B cell (primary cell): Measurements from ENCODE around the gene KMO. TPM values are rescaled to one million over a fixed set of nuclear protein-coding genes. Genes with fewer than 3 reads are reported as not detected.

Experiments used
- ATAC-seq: fragments of 200-7000 bp; cut with Tn5 transposase; one replicate; pipeline ENCODE4 v1.10.0; 2021; ENCODE audit warnings: low read depth, mild to moderate bottlenecking, moderate number of reproducible peaks, moderate library complexity
- CTCF ChIA-PET: fragments of 350-600 bp; sonication (Branson Sonifier 250); formaldehyde crosslinking; loops from one replicate; lab custom pipeline; 2021; ENCODE audit warnings: antibody characterized with exemption, inconsistent platforms; lab: Charles Lee
- POLR2A ChIA-PET: fragments of 350-600 bp; sonication (Branson Sonifier 250); formaldehyde crosslinking; loops from one replicate; lab custom pipeline; 2021; ENCODE audit warnings: antibody characterized with exemption; lab: Charles Lee
- DNase-seq: peaks from one replicate; pipeline ENCODE4 v3.0.0; 2013
- H2AFZ ChIP-seq: 2 replicates; pipeline ENCODE4 v1.6.1; 2012; ENCODE audit warnings: mild to moderate bottlenecking, low read depth, low read length; ENCODE audit not compliant: insufficient read depth, poor library complexity, severe bottlenecking
- H3K27ac ChIP-seq, 2 donors: 1 replicate in 1 of 2; 2 replicates in 1 of 2; pipeline ENCODE4 v1.5.1; 2012 to 2013; ENCODE audit warnings: low read length in 2 of 2, mild to moderate bottlenecking in 2 of 2, moderate library complexity in 1 of 2
- H3K27me3 ChIP-seq, 4 experiments: fragments of 200-600 bp in 1 of 4; sonication (generic) in 1 of 4; replicated peaks in 1 of 4; 1 replicate in 2 of 4; 2 replicates in 2 of 4; pipeline versions ENCODE4 v1.6.1 to v1.7.0; 2013 to 2016; ENCODE audit warnings: low read length in 3 of 4, mild to moderate bottlenecking in 2 of 4, mixed read lengths in 1 of 4, moderate library complexity in 1 of 4; ENCODE audit not compliant: insufficient read depth in 4 of 4, control insufficient read depth in 3 of 4; ENCODE audit errors: control extremely low read depth in 1 of 4
- H3K36me3 ChIP-seq, 2 experiments: replicated peaks in 1 of 2; 1 replicate in 1 of 2; 2 replicates in 1 of 2; pipeline versions ENCODE4 v1.6.1 to v1.7.1; 2013; ENCODE audit warnings: low read length in 1 of 2; ENCODE audit not compliant: insufficient read depth in 2 of 2, control insufficient read depth in 1 of 2; ENCODE audit errors: control extremely low read depth in 1 of 2, extremely low read depth in 1 of 2
- H3K4me1 ChIP-seq, 2 donors: fragments of 200-600 bp in 1 of 2; sonication (generic) in 1 of 2; 1 replicate in 1 of 2; 2 replicates in 1 of 2; pipeline versions ENCODE4 v1.5.1 to v1.6.1; 2013 to 2017; ENCODE audit warnings: low read length in 2 of 2; ENCODE audit not compliant: control insufficient read depth in 2 of 2, insufficient read depth in 2 of 2
- H3K4me2 ChIP-seq: replicated peaks from 2 replicates; pipeline ENCODE3; 2012; ENCODE audit warnings: mild to moderate bottlenecking, low read depth, low read length; ENCODE audit not compliant: poor library complexity, severe bottlenecking
- H3K4me3 ChIP-seq, 5 experiments: fragments of 200-600 bp in 1 of 5; sonication (generic) in 1 of 5; 1 replicate in 3 of 5; 2 replicates in 2 of 5; pipeline versions ENCODE4 v1.5.1 to v1.7.0; 2011 to 2016; ENCODE audit warnings: low read length in 4 of 5, mild to moderate bottlenecking in 4 of 5, low read depth in 2 of 5, control low read depth in 1 of 5, moderate library complexity in 1 of 5; ENCODE audit not compliant: insufficient read depth in 1 of 5; ENCODE audit errors: control extremely low read depth in 1 of 5, extremely low read depth in 1 of 5
- H3K79me2 ChIP-seq: fragments of 200-600 bp; sonication (generic); one replicate; pipeline ENCODE4 v1.6.0; 2016; ENCODE audit warnings: low read length; ENCODE audit not compliant: control insufficient read depth, insufficient read depth
- H3K9ac ChIP-seq: fragments of 200-600 bp; sonication (generic); 2 replicates; pipeline ENCODE4 v1.6.1; 2017; ENCODE audit warnings: mild to moderate bottlenecking, low read length, moderate library complexity
- H3K9me3 ChIP-seq, 3 donors: one replicate each; pipeline versions ENCODE4 v1.6.1 to v1.7.1; 2013; ENCODE audit warnings: low read length in 2 of 3; ENCODE audit not compliant: control insufficient read depth in 2 of 3, insufficient read depth in 1 of 3; ENCODE audit errors: control extremely low read depth in 1 of 3
- H4K20me1 ChIP-seq: 2 replicates; pipeline ENCODE4 v1.6.0; 2012; ENCODE audit warnings: mild to moderate bottlenecking, low read length; ENCODE audit not compliant: insufficient read depth, control insufficient read depth, poor library complexity, severe bottlenecking
- H3K27ac Mint-ChIP-seq: one replicate; pipeline ENCODE4 v1.8.0; 2021; ENCODE audit warnings: mixed read lengths
- H3K27me3 Mint-ChIP-seq: one replicate; pipeline ENCODE4 v1.8.0; 2021; ENCODE audit warnings: mixed read lengths
- H3K4me1 Mint-ChIP-seq: one replicate; pipeline ENCODE4 v1.8.0; 2021; ENCODE audit warnings: mixed read lengths
- H3K4me3 Mint-ChIP-seq: one replicate; pipeline ENCODE4 v1.8.0; 2021; ENCODE audit warnings: mixed read lengths
- H3K9me3 Mint-ChIP-seq: one replicate; pipeline ENCODE4 v1.8.0; 2022; ENCODE audit warnings: mixed read lengths; ENCODE audit not compliant: insufficient read depth
- EZH2 ChIP-seq: IDR thresholded peaks from 2 replicates; pipeline ENCODE4 v1.6.1; 2012; ENCODE audit warnings: borderline replicate concordance, low read depth, mild to moderate bottlenecking, moderate library complexity, low read length; ENCODE audit not compliant: insufficient read depth, poor library complexity, severe bottlenecking
- WGBS: methylation state at CpG from one replicate; pipeline ENCODE4 v1.1.5; 2013; ENCODE audit warnings: missing lambda C conversion rate; ENCODE audit not compliant: insufficient coverage; 5-methylcytosine and 5-hydroxymethylcytosine counted together
- intact Hi-C: fragments of 100-400 bp; cut with micrococcal nuclease; formaldehyde crosslinking; loops from one replicate; pipeline ENCODE4 v1.10.0; 2022
- polyA plus RNA-seq: library from polyadenylated mRNA; depleted of rRNA; stranded (reverse); fragments of >200 nt; gene quantifications from 2 replicates; pipeline ENCODE4 v1.2.3, GENCODE V29; 2012
- total RNA-seq, 2 donors: library from RNA; stranded (reverse); fragments of 120-200 nt in 1 of 2; gene quantifications; 1 replicate in 1 of 2; 2 replicates in 1 of 2; pipeline versions ENCODE4 v1.2.3 to v1.2.4, GENCODE V29; 2013 to 2022
- TF ChIP-seq, protein P1 (sequence below): fragments of 200-600 bp; IDR thresholded peaks from one replicate; pipeline ENCODE4 v1.8.0; 2022; ENCODE audit warnings: antibody characterized with exemption, mild to moderate bottlenecking

Gene KMO
- total and polyA plus RNA-seq, 2 donors (not counting 1 experiment from before 2014, with no cell fraction given): 14.0 to 34.0 TPM

DNA sequence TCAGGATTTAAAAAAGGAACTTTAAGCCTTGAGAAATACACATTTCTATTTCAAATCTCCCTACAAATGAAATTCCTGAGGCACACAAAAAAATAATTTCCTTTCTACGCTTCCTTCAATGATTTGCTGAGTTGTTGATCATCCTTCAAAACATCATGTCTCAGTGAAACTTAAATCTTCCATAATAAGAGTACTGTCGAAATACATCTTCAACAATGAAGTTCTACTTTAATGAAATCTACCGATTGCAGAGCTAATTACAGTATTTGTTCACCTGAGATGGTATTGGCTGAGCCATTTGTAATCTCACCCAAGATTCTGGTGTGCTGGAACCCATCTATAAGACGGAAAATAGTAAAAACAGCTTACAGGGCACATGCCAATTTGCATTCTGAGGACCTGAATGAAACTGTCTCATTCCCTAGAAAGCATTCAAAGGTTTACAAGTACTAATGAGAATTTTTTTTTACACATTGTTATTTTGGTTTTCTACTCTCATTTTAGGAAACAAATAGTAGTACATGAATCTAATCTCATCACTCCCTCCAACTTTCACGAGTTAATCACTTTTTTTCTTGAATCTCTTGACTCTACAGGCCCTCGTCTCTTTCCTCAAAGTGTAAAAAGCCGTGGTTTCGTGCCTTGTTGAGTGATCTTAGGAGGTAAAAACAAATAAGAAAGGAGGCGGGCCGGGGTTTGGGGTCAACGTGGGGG is 106.9 kb downstream of the KMO start:
- Mint-ChIP-seq H3K4me3 (peak overlapping the region; percentile 84), H3K27ac (peak overlapping the region; percentile 93), H3K27me3 (no peaks in the 10 kb centered on the region), H3K4me1 (peaks cover 62% of the 10 kb centered on the region), H3K9me3 (peaks cover 3% of the 10 kb centered on the region)
- Histone ChIP-seq H3K4me2 (peak overlapping the region; percentile 71), H2AFZ (peak overlapping the region; percentile 85), H3K27ac (peak overlapping the region; percentile 56 to 81), H3K27me3 (no peaks in the 10 kb centered on the region), H3K4me3 (peak overlapping the region; percentile 78 to 97 (median 94)), H3K36me3 (no peaks in the 10 kb centered on the region), H3K9ac (peak overlapping the region; percentile 93), H4K20me1 (no peaks in the 10 kb centered on the region), H3K79me2 (peaks cover 55% of the 10 kb centered on the region), H3K9me3 (peaks cover 0 to 4% (median 0%) of the 10 kb centered on the region in 3 donors), H3K4me1 (peaks cover 39 to 46% of the 10 kb centered on the region in 2 donors)
- ChIA-PET POLR2A (no interaction called here), CTCF (interaction anchor here (0.7 to 2.5 kb wide), 5 partner anchors 10 to 37 kb away, joined by 3 to 15 read pairs (median 4); no protein-coding TSS in a partner anchor)
- 0% methylated on average over 4 of the region's 11 CpGs for WGBS
- intact Hi-C loops: loop anchor here (5.0 kb wide), 1 partner anchor 42 kb away; no protein-coding TSS in a partner anchor
- TF ChIP-seq EZH2: no peak
- TF ChIP-seq, protein P1, sequence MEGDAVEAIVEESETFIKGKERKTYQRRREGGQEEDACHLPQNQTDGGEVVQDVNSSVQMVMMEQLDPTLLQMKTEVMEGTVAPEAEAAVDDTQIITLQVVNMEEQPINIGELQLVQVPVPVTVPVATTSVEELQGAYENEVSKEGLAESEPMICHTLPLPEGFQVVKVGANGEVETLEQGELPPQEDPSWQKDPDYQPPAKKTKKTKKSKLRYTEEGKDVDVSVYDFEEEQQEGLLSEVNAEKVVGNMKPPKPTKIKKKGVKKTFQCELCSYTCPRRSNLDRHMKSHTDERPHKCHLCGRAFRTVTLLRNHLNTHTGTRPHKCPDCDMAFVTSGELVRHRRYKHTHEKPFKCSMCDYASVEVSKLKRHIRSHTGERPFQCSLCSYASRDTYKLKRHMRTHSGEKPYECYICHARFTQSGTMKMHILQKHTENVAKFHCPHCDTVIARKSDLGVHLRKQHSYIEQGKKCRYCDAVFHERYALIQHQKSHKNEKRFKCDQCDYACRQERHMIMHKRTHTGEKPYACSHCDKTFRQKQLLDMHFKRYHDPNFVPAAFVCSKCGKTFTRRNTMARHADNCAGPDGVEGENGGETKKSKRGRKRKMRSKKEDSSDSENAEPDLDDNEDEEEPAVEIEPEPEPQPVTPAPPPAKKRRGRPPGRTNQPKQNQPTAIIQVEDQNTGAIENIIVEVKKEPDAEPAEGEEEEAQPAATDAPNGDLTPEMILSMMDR: no peak
- ATAC-seq (no peak), DNase-seq (peak; percentile 42)

DNA sequence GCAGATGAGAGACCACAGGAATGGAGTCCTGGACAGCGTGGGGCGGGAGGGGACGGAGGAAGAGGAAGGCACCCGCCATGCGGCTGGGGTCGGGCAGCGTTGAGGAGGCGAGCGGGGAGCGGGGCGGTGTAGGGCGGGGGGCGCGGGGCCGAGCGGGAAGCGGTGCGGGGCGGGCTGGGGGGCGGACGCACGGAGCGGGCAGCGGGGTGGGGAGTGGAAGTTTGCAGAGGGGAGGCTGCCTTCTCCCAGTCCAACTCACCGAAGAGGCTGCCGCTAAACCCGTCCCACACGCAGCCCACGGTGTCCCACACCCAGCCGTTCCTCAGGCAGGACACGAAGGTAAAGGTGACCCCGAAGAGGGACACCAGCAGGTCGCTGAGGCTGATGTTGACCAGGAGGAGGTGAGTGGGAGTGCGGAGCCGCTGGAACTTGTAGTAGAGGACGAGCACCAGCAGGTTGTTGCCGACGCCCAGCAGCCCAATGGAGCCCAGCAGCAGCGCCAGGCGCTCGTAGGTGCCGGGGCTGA is 107.5 kb downstream of the KMO start:
- Histone ChIP-seq H3K4me3 (peak overlapping the region; percentile 78 to 97 (median 94)), H3K79me2 (peaks cover 48% of the 10 kb centered on the region), H2AFZ (peak overlapping the region; percentile 85), H3K36me3 (no peaks in the 10 kb centered on the region), H3K9me3 (peaks cover 0 to 4% (median 0%) of the 10 kb centered on the region in 3 donors), H3K27me3 (no peaks in the 10 kb centered on the region), H3K9ac (peak overlapping the region; percentile 93), H3K4me1 (peaks cover 39 to 46% of the 10 kb centered on the region in 2 donors), H4K20me1 (no peaks in the 10 kb centered on the region), H3K4me2 (peak overlapping the region; percentile 71), H3K27ac (peak overlapping the region; percentile 71 to 81)
- ChIA-PET CTCF (interaction anchor here (1.0 to 1.9 kb wide), 6 partner anchors 10 to 208 kb away, joined by 3 to 7 read pairs (median 4); partner anchors contain the start of gene EXO1), POLR2A (interaction anchor here (1.0 to 1.5 kb wide), 6 partner anchors 10 to 208 kb away, joined by 3 to 5 read pairs (median 4); partner anchors contain the start of gene EXO1)
- WGBS: 0% methylated on average over 29 of the region's 42 CpGs
- TF ChIP-seq EZH2: no peak
- TF ChIP-seq, protein P1: no peak
- peak; percentile 6 for ATAC-seq
- intact Hi-C loops: loop anchor here (1.0 to 5.0 kb wide), 6 partner anchors 42 to 1616 kb away; partner anchors contain the start of genes CEP170, FH and KMO
- peak overlapping the region; percentile 84 for H3K4me3 Mint-ChIP-seq
- DNase-seq: no peak
- H3K27ac Mint-ChIP-seq: peak overlapping the region; percentile 93
- no peaks in the 10 kb centered on the region for H3K27me3 Mint-ChIP-seq
- H3K9me3 Mint-ChIP-seq: peaks cover 3% of the 10 kb centered on the region
- peaks cover 56% of the 10 kb centered on the region for H3K4me1 Mint-ChIP-seq
